Measurements from ENCODE around the gene COL6A6. TPM values are rescaled to one million over a fixed set of nuclear protein-coding genes. Genes with fewer than 3 reads are reported as not detected.

COL6A6 gene
- total and polyA plus RNA-seq, 2 experiments from 2014 or later, result 0.23 to 1.0 TPM

GRCh38 chr3:130514681-130515080 lies 2.3 kb upstream of the COL6A6 start:
- no peak for DNase-seq (ENCODE audit: low spot score)
- Histone ChIP-seq H4K20me1 (ENCODE audit: insufficient read depth, poor library complexity, severe bottlenecking) (no peaks in the 10 kb centered on the region), H3K4me2 (no peak overlapping the region), H3K4me1 (ENCODE audit: insufficient read depth) (no peaks in the 10 kb centered on the region), H3K27ac (no peak overlapping the region), H3K4me3 (no peak overlapping the region), H3K9me2 (replicated peaks; ENCODE audit: insufficient read depth) (no peaks in the 10 kb centered on the region), H3K79me2 (no peaks in the 10 kb centered on the region), H3K27me3 (peaks cover 41% of the 10 kb centered on the region), H3K36me3 (replicated peaks; ENCODE audit: insufficient read depth, low read depth) (no peaks in the 10 kb centered on the region), H3K9me3 (ENCODE audit: low read depth) (no peaks in the 10 kb centered on the region), H2AFZ (no peak overlapping the region)
- TF ChIP-seq CTCF (IDR thresholded peaks at IDR 0.05; ENCODE audit: poor library complexity), result no peak
- TF ChIP-seq EZH2 (IDR thresholded peaks at IDR 0.05; ENCODE audit: borderline replicate concordance), result no peak
- TF ChIP-seq EZH2phosphoT487 (IDR thresholded peaks at IDR 0.05; ENCODE audit: low read depth, severe bottlenecking, unreplicated experiment), result no peak
- WGBS (ENCODE audit: low lambda C conversion rate, missing lambda C conversion rate), result 88% methylated on average over 1 of the region's 1 CpG

- no peaks in the 10 kb centered on the region for H3K9me3 ChIP-seq (ENCODE audit: low read depth)
- no peaks in the 10 kb centered on the region for H3K36me3 ChIP-seq (replicated peaks; ENCODE audit: insufficient read depth, low read depth)
- no peak overlapping the region for H3K27ac ChIP-seq
- H2AFZ ChIP-seq, result no peak overlapping the region
- H3K27me3 ChIP-seq, result peaks cover 49% of the 10 kb centered on the region
- no peaks in the 10 kb centered on the region for H4K20me1 ChIP-seq (ENCODE audit: insufficient read depth, poor library complexity, severe bottlenecking)
- no peak overlapping the region for H3K4me2 ChIP-seq
- TF ChIP-seq EZH2phosphoT487 (IDR thresholded peaks at IDR 0.05; ENCODE audit: low read depth, severe bottlenecking, unreplicated experiment) (no peak), EZH2 (IDR thresholded peaks at IDR 0.05; ENCODE audit: borderline replicate concordance) (no peak), CTCF (IDR thresholded peaks at IDR 0.05; ENCODE audit: poor library complexity) (no peak)
- H3K4me1 ChIP-seq (ENCODE audit: insufficient read depth), result no peaks in the 10 kb centered on the region
- H3K4me3 ChIP-seq, result no peak overlapping the region
- H3K79me2 ChIP-seq, result no peaks in the 10 kb centered on the region
- WGBS (ENCODE audit: low lambda C conversion rate, missing lambda C conversion rate), result 91% methylated on average over 2 of the region's 2 CpGs
- no peaks in the 10 kb centered on the region for H3K9me2 ChIP-seq (replicated peaks; ENCODE audit: insufficient read depth)
- no peak for DNase-seq (ENCODE audit: low spot score)
Observed at GRCh38 chr3:130515755-130516154, 1.2 kb upstream of the COL6A6 start.

GRCh38 chr3:130517602-130518001 lies 625 bp downstream of the COL6A6 start:
- no peak overlapping the region for H3K4me3 ChIP-seq
- DNase-seq (ENCODE audit: low spot score), result no peak
- H3K27ac ChIP-seq, result no peak overlapping the region
- no peak for TF ChIP-seq EZH2phosphoT487 (IDR thresholded peaks at IDR 0.05; ENCODE audit: low read depth, severe bottlenecking, unreplicated experiment)
- no peak for TF ChIP-seq CTCF (IDR thresholded peaks at IDR 0.05; ENCODE audit: poor library complexity)
- peak; percentile 19 for TF ChIP-seq EZH2 (IDR thresholded peaks at IDR 0.05; ENCODE audit: borderline replicate concordance)
- no peaks in the 10 kb centered on the region for H3K79me2 ChIP-seq
- H3K36me3 ChIP-seq (replicated peaks; ENCODE audit: insufficient read depth, low read depth), result no peaks in the 10 kb centered on the region
- H3K9me2 ChIP-seq (replicated peaks; ENCODE audit: insufficient read depth), result no peaks in the 10 kb centered on the region
- peak overlapping the region; percentile 79 for H3K4me2 ChIP-seq
- no peaks in the 10 kb centered on the region for H4K20me1 ChIP-seq (ENCODE audit: insufficient read depth, poor library complexity, severe bottlenecking)
- 42% methylated on average over 11 of the region's 11 CpGs for WGBS (ENCODE audit: low lambda C conversion rate, missing lambda C conversion rate)
- H2AFZ ChIP-seq, result no peak overlapping the region
- no peaks in the 10 kb centered on the region for H3K4me1 ChIP-seq (ENCODE audit: insufficient read depth)
- no peaks in the 10 kb centered on the region for H3K9me3 ChIP-seq (ENCODE audit: low read depth)
- H3K27me3 ChIP-seq, result peaks cover 49% of the 10 kb centered on the region

GRCh38 chr3:130519754-130520153 lies 2.8 kb downstream of the COL6A6 start:
- no peak for TF ChIP-seq CTCF (IDR thresholded peaks at IDR 0.05; ENCODE audit: poor library complexity)
- TF ChIP-seq EZH2phosphoT487 (IDR thresholded peaks at IDR 0.05; ENCODE audit: low read depth, severe bottlenecking, unreplicated experiment), result no peak
- TF ChIP-seq EZH2 (IDR thresholded peaks at IDR 0.05; ENCODE audit: borderline replicate concordance), result no peak
- peaks cover 51% of the 10 kb centered on the region for H3K27me3 ChIP-seq
- no peaks in the 10 kb centered on the region for H3K9me2 ChIP-seq (replicated peaks; ENCODE audit: insufficient read depth)
- no peaks in the 10 kb centered on the region for H3K36me3 ChIP-seq (replicated peaks; ENCODE audit: insufficient read depth, low read depth)
- no peaks in the 10 kb centered on the region for H3K79me2 ChIP-seq
- H3K9me3 ChIP-seq (ENCODE audit: low read depth), result no peaks in the 10 kb centered on the region
- no peak overlapping the region for H3K4me3 ChIP-seq
- H3K27ac ChIP-seq, result no peak overlapping the region
- no peaks in the 10 kb centered on the region for H3K4me1 ChIP-seq (ENCODE audit: insufficient read depth)
- WGBS (ENCODE audit: low lambda C conversion rate, missing lambda C conversion rate), result 83% methylated on average over 4 of the region's 4 CpGs
- H3K4me2 ChIP-seq, result no peak overlapping the region
- DNase-seq (ENCODE audit: low spot score), result no peak
- no peak overlapping the region for H2AFZ ChIP-seq
- H4K20me1 ChIP-seq (ENCODE audit: insufficient read depth, poor library complexity, severe bottlenecking), result no peaks in the 10 kb centered on the region
